IPS DF 19.7 (cell line): Measurements from ENCODE around the gene VGLL4.
A peak's percentile ranks its signal among the peaks of the same experiment; 100 is the strongest.
"Not testable (repeated sequence)": the region's sequence is repeated elsewhere in the genome, so short reads cannot be mapped to it uniquely, and the experiment has no call there.

ENCODE experiments used
- DNase-seq: peaks from one replicate; pipeline ENCODE4 v3.0.0-alpha.2; 2013; ENCODE audit warnings: low read depth, low spot score

VGLL4 gene

DNA sequence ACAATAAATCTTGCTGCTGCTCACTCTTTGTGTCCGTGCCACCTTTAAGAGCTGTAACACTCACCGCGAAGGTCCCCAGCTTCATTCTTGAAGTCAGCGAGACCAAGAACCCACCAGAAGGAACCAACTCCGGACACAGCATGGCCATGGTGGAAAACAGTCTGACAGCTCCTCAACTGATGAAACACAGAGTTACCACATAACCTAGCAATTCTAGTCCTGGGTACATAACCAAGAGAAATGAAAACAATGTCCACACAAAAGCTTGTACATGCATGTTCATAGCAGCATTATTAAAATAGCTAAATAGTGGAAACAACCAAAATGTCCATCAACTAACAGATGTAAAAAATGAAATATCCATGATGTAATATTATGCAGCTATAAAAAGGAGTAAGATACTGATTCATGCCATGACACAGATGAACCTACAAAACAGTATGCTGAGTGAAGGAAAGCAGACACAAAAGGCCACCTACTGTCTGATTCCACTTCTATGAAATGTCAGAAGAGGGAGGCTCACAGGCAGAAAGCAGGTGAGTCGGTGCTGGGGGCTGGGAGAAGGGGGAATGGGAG is 36.8 kb downstream of the VGLL4 start:
- no peak for DNase-seq

DNA sequence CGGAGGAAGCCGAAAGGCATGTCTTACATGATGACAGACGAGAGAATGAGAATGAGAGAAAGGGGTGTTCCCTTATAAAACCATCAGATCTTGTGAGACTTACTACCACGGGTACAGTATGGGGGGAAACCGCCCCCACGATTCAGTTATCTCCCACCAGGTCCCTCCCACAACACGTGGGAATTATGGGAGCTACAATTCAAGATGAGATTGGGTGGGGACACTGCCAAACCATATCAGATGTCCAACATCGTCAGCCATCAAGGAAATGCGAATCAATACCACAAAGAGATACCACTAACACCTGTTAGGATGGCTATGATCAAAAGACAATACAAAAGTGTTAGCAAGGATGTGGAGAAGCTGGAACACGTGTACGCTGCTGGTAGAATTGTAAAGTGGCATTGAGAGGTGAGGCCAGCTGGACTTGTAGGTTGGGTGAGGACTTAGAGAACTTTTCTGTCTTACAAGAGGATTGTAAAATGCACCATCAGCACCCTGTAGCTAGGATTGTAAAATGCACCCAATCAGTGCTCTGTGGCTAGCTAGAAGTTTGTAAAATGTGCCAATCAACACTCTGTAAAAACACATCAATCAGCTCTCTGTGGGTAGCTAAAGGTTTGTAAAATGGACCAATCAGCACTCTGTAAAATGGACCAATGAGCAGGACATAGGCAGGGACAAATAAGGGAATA is 37.5 kb downstream of the VGLL4 start:
- DNase-seq: no peak

DNA sequence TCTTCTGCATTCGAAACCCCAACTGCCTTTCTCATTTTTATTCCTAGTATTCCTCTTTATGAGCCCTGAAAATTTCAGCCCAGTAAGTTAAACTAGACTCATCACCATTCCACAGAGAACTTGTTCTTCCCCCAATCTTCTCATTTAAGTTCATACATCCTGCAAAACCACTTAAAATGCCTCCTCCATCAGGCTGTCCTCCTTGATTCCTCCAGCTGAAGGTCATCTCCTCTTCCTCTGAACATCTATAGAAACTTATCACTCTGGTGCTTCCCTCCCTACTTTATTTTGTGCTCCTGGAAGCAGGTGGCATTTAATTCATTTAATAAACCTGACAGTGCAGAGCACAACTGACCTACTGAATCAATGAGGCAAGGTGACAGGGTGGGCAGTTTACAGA is 38.3 kb downstream of the VGLL4 start:
- DNase-seq: no peak

DNA sequence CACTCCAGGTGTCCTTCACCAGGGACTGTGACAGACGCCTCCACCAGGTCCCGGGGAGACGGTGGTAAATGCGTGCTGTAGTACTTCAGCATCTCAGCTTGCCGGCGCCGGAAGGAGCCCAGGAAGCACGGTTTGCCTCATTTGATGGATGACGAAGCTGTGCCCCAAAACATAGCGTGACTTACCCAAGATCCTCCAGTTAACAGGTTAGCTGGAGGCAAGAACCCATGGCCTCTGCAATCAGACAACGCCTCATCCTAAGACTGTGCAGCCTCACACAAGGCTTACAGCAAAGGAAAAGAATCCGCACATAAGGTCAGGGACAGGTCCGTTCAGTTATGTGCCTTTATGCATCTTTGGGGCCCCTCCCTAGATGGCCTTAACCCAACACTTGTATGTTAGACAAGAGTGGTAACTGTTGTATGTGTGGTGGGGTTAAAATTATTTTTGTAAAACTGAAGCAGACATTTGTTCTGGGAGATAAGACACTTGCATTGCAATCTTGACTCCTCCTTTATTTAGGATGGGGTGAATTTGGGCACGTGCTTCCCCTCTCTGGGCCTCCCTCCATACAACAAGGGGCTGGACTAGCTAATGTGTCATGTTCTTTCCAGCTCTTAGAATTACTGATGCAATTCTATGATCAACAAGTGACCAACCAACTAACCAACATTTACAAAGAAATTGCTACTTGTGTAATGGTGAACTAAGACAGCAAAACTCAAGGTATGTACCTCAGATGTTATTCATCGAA is 39.4 kb downstream of the VGLL4 start:
- DNase-seq: no peak

DNA sequence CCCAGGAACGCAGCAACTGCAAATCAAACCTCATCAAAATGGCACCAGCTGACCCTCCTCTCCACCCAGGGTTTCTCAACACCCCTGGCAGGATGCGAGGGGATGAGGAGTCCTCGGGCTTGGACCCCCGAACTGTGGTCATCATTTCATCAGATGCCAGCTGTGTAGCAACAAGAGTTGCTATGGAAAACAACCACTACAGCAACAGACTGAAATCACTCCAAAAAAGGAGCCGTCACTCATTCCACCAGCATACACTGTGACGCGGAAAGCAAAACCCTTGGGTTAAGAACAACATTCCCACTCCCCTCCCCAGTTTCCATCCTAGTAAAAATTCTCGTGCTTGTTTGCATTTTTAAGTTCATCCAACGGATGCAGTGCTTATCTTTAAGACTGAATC is 40.1 kb downstream of the VGLL4 start:
- DNase-seq: no peak

DNA sequence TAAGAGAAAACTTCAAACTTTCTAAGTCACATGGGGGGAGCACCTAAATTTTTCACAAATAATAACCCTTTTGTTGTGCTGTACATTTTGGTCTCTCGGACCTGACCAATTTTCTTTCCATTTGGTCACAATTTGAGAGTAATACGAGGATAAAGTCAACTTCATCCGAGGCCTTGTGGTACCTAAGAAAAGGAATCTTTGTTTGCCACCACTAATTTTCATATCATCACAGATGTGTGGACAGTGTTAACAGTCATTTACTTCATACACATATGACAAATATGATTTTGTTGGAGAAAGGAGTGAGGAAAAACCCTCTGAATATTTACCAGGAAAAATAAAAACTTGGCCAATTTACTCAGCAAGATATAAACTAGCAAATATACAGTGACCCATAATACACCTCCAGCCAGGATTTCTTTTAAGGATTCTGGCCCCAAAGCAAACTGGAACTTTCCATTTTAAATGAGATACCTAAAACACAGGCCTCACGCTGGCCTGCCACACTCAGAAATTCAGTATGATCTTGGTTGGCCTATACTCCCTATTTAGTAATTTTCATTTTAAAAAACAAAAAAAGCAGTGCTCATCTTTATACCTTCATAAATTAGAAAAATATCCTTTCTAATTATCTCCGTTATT is 40.7 kb downstream of the VGLL4 start:
- DNase-seq: no peak

DNA sequence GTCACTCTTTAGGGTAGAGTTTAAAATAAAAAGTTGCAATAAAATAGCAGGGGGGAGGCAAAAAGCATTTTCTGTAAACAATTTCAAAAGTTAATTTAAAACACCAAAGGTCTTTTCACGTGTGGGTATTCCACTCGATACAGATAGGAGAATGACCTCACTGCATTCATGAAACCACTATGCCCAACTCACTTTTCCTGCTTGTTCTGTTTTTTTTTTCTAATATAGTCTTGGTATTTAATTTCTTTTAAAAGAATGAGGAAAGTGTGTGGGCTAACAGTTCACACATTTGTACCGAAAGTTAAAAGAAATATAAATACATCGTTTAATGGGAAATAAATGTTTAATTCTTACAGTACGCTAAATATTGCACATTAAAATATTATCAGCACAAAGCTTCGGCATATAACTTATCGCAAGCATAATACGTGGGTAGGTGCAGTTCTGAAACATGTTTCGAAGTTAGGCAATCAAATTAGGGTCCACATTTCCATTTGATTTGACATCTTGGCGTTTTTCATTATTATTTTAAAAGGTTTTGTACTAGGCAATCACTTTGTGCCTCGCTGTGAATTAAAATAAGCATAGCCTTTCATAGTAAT is 41.4 kb downstream of the VGLL4 start:
- DNase-seq: no peak

DNA sequence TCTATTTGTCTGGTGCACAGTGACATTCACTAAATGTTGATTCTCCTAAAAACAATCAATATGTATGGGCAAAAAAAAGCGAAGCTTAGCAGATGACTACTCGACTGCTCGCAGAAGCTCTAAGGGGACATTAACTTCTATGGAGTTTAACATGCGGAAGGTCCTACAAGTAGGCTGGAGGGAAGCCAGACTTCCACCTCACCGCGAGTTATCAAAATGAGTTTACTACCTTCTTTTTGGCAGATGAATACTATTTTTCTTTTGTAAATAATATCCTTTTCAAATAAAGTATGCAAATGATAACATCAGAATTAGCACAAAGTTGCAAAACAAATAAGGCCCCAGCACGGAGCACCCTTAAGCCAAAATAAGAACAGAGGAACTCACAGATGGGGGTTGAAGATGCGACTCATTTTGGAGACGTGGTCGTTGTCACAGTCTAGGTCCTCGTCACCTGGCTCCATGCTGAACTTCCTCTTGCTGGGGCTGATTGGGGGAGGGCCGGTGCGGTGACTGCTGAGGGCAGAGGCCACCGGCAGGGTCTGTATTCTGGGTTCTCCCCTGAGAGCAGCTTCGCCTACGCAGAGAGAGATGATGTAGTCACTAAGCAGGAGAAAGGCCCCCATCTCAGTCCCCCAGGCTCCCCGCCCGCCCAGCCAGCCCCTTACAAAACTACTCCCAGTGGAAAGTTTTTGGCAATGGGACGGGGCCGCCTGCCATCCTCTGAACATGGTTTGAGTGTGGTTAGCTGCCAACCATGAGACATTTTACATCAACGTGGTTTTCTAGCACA is 42.1 kb downstream of the VGLL4 start:
- DNase-seq: no peak

DNA sequence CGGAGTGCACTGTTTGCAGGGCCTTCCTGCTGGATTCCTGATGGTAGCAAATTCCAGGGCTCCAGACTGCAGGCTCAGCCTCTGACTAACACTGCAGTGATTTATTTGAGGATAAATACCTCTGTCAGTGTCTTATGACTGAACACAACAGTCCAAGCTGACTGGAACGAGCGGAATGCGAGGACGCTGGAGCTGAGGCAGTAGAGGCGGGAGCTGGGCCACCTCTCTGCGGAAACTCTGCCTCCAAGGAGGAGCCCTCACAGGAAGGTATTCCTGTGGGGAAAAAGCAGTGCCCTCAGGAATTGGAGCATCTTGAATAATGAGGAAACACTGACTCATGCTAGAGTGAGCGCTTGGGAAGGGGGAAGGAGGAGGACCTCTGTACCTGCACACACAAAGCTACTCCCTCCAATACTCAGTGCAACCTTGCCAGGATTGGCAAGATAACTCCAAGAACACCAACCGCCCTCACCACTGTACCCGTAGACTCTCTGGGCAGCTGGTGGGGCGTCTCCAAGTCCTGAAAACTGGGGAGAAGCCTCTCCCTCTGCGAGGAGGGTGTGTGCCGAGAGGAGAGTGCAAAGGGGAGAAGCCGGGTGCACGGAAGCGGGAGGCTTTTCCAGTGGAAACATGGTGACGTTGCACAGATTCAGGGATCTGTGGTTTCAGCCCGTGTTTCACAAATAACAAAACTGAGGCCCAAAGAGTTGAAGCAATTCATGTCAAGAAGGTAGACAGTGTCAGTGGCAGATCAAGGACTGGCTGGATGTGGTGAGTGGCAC is 43.0 kb downstream of the VGLL4 start:
- DNase-seq: peak; percentile 73

DNA sequence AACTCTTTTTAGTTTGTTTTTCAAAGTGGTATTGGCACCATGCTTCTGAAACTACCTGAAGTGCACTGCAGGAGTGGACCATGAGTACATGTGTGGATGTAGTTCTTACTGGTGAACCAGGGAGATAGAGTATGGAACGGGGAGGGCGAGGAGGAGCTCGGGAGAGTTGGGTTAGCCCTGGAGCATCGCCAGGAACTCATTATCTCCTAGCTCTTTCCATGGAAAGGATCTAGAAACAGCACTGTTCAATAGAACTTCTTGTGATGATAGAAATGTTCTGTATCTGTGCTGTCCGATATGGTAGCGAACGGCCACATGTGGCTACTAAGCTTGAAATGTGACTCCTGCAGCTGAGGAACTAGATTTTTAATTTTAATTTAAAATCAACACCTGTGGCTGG is 47.3 kb downstream of the VGLL4 start:
- DNase-seq: no peak

DNA sequence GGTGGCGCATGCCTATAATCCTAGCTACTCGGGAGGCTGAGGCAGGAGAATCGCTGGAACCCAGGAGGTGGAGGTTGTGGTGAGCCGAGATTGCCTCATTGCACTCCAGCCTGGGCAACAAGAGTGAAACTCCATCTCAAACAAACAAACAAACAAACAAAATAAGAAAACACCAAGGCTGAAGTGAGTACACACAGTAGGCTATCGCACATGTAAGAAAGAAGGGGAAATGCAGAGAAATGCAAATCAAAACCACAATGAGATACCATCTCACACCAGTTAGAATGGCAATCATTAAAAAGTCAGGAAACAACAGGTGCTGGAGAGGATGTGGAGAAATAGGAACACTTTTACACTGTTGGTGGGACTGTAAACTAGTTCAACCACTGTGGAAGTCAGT is 48.7 kb downstream of the VGLL4 start:
- DNase-seq: not testable (repeated sequence)

DNA sequence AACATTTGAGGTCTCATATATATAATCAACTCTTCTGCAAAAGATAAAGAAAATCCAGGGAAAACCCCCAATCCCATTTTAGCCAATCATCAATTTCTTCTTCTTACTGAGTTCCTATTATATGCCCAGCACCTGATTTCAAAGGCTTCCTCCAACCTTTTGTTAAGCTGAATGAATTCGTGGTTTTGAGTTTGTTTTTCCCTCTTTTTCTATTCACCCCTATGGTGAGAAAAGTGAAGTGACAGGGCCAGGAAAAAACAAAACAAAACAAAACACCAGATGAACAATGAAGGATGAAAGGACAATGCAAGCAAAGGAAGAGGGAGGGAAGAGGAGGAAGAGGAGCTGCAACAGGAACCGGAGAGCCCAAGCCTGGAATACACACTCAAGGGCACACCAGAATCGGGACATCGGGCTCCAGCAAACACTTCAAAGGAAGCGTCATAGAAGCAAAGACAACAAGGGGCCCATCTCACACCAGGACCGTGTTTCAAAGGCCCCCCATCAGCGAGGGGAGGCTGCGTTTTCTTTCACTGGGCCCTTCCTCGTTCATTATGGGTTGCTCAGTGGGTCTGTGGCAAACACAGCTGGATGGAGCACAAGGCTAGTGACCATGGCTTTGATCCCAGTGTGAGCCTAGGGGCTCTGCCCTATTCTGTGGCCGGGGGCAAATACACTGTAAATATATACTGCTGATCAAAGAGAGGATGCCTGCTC is 50.2 kb downstream of the VGLL4 start:
- no peak for DNase-seq

DNA sequence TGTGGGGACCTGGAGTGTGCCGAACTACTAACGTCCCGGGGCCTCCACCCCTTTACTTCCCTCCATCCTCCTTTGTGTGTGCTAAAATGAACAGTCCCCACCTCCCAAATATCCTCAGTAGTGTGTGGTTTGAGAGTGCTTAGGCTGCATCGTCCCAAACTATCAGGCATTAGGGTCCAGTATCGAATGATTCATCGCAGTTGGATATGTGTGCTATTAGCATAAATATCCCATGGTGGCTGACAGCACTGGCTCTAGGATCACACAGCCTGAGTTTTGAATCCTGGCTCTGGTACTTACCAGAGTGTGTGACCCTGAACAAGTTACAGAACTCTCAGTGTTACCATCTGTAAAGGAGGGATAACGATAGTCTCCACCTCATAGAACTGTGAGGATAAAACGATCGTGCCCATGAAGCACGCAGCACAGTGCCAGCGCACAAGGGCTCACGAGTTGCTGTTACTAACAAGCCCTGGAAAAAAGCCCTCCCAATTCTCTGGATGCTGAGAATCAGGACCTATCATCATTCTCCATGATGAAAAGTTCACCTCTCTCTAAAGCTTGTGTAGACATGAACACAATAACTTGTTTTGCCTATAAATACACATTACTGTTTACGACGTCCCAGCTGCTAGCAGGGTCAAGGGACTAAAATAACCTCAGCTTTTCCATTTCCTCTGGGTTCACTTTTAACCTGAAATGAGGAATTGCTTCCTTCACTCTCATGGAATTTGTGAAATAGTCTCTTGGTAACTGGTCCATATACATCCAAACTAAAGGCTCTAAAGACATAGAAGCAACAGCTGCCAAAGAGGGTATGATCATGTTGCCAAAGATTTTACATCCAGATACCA is 51.0 kb downstream of the VGLL4 start:
- DNase-seq: no peak

DNA sequence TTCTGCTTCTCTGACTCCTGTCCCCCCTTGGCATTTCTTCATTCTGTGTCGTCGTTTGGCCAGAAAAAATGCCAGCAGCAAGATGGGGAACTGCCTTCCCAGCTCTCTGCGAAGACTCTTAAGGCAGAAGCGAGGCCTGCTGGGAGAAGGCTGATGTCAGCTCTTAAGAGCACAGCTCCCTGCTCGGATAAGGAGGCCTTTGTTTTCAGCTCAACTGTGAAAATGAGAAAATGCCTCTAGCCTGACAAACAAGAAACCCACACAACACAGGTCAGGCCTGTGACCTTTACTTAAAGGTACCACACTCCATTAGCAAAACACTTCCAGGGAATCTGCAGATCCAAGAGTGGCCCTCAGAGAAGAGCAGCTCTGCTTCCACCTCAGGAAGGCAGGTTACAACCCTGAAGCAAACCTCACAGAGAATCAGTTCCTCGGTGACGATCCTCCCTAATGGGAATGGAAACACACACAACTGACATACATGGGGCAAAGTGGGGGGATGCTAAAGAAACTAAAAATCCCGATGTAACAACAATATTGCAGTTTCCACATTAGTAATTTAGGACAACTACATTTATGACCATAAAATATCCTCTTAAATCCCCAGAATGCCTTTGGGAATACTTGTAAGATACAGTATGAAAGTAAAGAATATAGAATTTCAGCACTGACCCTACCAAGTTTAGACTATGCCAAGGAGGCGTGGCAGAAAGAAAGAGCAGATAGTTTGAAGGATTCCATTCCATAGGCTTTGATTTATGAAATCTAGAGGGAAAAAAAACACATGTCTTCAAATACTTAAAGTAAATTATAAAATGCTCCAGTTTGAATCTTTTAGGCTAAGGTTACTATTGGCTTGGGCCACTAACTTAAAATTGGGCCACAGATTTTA is 52.1 kb downstream of the VGLL4 start:
- DNase-seq: no peak

DNA sequence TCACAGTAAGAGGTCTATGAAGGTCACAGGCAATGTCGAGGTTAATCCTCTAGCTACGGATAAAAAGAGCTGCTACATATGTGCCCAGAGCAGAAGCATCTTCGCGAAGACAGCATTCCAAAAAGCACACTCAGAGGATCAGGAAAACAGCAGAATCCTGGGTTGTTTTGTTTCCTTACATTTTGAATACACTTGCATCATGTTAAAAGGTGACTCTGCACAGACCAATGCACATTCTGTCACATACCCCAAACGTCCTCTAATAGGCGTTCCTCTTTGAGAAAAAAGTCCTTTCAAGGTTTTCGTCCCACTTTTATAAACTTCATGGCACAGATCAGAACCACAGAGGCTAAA is 52.7 kb downstream of the VGLL4 start:
- DNase-seq: no peak

DNA sequence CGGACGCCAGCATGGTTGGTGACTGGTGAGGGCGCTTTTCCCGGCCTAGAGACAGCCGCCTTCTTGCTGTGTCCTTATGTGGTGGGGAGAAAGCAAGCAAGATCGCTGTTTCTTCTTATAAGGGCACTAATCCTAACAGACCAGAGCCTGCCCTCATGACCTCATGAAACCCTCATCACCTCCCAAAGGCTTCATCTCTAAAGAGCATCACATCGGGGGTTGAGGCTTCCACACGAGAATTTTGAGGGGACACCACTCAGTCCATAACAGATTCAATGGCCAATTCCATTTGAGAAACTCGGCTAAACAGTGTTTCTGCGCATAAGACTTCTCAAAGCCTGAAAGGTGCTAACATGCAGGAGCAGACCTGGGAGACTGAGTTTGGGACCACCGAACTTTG is 54.0 kb downstream of the VGLL4 start:
- no peak for DNase-seq

DNA sequence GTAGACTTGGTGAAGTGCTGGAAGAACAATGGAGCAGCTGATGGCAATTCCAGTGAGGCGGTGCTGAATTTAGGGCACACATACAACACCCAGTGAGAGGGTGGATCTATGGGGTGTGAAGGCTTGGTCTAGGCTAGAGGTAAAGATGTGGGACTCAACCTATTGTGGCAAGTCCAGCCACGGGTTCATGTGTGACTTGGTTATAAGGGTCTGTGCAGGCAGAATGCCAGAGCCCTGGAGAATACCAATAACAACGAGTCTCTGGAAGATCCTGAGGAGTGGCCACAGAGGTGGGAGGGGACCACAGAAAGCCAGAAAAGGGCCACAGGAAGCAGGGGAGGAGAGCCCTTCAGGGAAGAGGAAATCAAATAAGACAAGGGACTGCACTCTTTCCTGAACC is 55.0 kb downstream of the VGLL4 start:
- no peak for DNase-seq

DNA sequence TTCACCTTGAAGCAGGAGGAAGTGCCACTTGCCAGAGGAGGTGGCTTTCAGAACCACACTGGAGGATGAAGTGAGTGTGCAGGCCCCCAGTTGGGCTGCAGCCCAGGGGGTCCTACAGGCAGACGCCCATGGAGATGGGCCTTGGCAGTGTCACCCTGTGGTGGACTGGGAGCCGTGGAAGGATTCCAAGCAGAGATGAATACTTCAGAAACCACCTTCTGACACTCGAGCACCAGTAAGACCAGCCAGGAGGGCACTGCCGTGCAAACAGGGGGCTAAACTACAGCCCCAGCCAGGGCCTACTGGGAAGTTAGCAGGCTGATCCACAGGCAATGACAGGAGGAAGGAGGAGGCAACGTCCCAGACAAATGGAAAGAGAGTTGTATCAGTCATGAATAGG is 55.4 kb downstream of the VGLL4 start:
- DNase-seq: no peak
